OCI-M2 (cell line): ENCODE measurements around the gene LRRC25.

Experiments used
- DNase-seq: peaks from one replicate; lab custom pipeline; 2025; ENCODE audit not compliant: unreplicated experiment; lab: John Stamatoyannopoulos, UW

The LRRC25 gene

DNA sequence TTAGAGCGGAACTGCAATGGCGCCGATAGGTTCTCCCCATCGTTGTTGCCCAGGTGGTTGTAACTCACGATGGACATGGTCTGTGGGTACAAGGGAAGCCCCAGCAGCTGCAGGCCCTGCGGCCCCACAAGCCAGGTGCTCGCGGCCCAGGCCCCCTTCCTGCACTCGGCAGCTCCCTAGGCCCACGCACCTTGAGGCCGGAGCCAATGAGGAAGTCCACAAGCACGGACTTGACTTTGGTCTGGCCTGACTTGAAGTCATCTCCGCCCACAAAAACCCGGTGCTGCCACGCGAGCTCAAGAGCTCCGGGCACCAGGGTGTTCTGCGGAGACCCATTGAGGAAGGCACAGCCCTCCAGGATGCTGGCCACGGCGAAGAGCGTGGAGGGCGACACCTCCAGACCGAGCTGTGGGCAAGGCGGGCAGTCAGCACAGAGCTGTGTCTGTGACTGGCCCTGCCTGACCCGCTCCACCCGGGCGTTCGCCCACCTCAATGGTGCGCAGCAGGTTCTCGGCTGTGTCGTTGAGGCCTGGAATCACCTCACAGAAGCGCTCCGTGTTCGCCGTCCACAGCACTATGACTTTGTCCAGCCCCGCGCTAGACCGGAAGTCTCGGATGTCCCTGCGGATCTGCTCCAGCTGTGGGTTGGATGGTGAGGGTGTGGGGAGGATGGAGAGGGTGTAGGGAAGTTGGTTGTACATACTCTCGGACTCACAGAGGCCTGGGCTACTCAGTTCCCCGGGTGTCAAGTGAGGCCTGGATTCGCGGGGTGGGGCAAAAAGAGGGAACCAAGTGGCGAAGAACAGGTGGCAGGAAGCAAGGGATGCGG is 38.6 kb upstream of the LRRC25 start:
- no peak for DNase-seq

DNA sequence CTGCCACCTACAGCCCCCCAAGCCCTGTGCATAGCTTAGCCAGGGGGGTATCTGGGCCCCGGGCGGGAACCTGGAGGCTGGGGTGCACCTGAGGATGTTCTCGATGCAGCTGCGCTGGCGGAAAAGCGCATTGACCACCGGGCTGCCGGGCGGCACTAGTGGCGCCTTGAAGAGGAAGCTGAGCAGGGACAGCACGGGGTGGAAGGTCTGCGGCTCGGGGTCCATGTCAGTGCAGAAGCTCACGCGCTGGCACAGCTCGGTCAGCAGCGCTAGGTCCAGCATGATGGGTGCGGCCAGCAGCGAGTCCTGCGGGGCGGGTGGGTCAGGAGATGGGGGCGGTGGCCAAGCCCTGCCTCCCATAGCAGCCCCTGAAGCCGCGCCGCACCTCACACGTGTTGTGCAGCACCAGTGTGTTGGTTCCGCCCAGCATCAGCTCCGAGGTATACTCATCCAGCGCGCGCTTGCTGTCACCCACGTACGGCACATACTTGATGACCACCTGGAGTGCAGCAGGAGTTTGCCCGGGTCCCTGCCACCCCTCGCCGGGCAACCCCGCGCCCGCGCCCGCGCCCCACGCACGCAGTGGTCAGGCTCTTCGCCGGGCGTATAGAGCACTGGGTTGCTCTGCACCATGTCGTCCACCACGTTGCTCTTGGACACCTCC is 37.9 kb upstream of the LRRC25 start:
- DNase-seq: no peak

DNA sequence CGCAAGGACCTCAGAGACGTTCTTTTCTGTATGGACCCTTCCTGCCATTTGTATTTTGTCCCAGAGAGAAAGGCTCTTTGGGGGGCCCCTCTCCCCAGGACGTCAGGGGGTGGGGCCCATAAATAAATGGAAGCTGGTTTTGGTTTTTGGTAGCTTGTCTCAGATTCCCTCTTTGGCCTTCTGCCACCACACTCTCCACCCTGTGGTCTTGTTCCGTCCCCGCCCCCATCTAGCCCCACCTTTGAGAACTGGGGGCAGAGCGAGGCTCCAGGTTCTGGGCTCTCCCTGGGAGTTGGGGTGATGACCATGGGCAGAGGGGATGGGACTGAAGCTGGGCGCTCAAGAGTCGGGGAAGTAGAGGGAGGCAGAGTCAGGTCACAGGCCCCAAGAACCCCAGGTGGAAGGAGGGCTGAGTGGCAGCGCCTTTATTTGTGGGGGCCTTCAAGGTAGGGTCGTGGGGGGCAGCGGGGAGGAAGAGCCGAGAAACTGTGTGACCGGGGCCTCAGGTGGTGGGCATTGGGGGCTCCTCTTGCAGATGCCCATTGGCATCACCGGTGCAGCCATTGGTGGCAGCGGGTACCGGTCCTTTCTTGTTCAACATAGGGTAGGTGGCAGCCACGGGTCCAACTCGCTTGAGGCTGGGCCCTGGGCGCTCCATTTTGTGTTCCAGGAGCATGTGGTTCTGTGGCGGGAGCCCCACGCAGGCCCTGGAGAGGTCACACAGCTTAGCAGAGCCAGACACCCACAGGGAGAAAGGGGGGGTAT is 37.2 kb upstream of the LRRC25 start:
- no peak for DNase-seq

DNA sequence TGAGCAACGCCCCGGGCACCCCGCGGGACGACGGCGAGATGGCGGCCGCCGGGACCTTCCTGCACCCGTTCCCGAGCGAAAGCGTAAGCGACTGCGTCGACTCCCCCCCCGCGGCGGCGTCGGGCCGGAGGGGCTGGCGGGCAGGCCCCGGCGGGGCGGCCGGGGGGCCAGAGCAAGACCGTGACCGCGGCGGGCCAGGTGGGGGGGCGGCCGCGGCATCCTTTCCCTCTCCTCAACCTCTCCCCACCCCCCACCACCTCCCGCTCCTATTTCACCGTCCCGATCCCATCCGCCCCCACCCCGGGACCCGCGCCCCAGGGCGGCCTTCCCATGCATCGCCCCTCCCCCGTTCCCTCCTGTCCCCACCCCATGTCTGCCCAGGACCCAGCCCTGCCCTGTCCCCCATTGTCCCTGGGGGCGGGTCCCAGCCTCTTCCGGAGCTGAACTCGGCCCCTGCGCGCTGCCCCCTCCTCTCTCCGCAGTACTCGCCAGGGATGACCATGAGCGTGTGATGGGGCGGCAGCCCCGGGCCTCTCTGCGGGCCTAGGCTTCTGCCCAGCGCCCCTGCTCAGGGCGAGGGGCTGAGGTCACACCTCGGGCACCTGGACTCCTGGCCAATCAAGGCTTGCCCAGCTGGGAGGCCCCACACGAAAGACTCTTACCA is 36.4 kb upstream of the LRRC25 start:
- DNase-seq: no peak

DNA sequence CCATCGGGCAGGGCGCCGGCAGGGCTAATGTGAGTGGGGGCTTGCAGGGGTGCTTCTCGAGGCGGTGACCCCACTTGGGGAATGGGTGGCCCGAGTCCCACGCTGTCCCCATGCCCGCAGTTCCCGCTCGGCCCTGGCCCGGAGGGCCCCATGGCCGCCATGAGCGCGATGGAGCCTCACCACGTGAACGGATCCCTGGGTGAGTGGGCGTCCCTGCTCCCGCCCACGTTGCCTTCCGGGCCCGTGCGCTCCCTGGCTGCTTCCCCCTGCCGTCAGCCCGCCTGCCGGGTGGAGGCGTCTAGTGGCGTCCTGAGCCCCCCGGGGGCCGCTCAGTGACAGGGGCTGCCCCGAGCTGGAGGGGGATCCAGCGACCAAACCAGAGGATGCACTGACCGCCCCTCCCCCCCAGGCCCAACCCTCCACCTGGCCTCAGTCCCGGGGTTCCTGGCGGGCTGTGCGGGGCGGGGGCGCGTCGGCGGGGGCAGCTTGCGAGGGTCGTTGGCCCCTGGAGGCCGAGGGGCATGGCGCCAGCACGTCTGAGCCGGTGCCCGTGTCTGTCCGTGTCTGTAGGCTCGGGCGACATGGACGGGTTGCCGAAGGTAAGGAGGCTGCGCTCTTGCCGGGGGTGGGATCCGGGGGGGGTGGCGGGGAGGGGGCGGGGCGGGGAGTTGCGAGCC is 35.7 kb upstream of the LRRC25 start:
- no peak for DNase-seq

DNA sequence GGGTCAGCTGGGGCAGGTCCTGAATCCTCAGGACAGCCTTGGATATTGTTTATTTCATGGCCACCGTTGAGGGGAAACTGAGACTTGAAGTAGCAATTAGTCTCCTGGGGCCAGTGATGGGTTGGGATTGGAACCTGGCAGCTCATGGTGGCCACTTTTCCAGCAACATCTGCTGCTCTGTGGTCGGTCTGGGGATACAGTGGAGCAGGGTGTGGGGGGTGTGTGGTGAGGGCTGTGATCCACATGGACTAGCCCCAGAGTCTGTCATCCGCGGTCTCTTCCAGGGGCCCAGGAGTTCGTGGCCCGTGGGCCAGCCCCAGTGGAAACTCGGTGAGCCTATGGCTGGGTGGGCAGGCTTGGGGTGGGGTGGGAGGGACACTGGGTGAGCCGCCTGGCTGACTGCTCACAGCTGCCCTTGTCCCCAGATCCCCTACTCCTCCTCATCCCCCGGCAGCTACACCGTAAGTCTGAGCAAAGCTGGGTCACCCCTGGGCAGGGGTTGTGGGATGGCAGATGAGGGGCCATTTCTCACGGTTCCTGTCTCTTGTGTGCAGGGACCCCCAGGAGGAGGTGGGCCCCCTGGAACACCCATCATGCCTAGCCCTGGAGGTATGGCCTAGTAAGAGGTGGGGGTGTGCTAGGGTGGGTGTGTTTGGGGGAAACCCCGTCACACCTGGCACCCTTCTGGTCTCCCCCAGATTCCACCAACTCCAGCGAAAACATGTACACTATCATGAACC is 35.0 kb upstream of the LRRC25 start:
- DNase-seq: no peak

DNA sequence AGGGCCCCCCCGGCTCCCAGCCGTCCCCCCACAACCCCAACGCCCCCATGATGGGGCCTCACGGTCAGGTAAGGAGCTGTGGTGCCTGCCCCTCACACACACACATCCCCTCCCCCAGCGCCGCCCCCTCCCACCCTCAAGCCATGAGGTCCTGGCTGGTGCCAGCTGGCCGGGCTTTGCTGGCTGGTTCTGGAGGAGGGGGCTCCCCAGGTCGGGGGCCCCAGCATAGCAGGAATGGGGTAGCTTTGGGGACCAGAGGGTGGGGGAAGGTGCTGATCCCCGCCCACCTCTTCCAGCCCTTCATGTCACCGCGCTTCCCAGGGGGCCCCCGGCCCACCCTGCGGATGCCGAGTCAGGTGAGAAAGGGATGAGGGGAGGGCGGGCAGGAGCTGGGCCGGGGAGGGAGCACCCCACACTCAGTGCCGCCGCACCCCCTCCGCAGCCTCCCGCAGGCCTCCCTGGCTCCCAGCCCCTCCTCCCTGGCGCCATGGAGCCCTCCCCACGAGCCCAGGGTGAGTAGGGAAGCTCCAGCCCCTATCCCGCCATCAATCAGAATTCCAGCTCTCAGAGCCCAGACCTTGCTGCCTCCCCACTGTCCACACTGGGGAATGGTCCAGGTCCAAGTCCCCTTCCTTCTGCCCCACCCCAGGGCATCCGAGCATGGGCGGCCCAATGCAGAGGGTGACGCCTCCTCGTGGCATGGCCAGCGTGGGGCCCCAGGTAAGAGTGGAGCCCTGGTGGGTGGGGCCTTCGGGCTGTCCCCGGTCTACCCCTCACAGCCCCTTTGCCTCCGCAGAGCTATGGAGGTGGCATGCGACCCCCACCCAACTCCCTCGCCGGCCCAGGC is 34.2 kb upstream of the LRRC25 start:
- no peak for DNase-seq

DNA sequence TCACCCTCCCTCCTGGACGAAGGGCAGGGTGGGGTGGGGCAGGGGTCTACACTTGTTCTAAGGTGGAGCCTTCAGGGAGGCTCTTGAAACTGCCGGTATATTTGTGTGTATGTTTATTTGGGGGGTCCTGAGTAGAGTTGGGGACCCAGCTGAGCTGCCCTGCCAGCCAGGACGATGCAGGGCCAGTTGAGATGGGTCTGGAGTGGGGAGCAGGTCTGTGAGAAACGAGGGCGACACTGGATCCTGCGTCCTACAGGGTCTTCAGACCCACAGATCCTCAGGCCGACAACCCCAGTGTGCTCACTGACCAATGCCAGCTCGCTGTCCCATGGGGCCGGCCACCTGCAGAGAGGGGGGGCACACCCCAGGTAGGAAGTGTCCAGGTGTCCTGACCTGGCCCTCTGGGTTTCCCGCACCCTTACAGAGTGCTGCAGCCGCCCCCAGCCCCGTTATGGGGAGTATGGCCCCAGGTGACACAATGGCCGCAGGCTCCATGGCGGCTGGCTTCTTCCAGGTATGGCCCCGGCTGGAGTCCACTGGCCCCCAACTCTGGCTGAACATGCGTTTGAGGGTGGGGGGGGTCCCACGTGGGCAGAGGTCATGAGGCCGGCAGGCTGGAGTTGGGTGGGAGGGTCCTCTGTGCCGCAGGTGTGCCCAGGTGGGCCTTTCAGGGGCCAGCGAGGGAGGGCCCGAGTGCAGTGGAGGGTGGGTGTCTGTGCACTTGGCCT is 33.2 kb upstream of the LRRC25 start:
- DNase-seq: no peak

DNA sequence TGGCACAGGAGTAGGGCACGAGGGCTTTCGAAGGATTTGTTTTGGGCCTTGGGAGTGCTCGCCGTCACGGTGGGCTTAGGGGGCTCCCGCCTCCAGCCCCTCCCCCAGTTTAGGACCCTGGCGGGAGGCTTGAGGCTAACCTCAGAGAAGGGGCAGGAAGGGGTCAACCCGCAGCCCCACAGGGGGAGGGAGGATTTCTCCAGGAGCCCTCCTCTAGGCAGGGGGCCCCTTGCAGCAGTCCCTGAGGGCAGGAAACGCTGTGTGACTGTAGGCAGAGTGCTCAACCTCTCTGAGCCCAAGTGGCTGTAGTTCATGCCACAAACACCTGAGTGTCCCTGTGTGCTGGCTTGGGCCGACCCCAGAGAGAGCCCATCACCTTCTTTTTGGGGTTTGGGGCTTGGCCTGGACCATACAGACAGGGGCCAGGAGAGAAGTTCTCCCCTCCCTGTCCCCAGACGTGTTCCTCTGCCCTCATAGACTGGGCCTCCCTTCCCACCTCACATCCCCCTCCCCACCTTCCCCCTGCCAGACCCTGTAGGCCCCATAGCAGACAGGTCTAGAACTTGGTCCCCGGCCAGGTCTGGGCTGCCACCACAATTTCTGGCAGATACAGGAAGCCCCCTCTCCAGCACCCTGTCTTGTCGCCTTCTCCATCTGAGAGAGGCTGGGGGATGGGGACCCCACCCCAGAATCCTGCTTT is 32.4 kb upstream of the LRRC25 start:
- DNase-seq: no peak

DNA sequence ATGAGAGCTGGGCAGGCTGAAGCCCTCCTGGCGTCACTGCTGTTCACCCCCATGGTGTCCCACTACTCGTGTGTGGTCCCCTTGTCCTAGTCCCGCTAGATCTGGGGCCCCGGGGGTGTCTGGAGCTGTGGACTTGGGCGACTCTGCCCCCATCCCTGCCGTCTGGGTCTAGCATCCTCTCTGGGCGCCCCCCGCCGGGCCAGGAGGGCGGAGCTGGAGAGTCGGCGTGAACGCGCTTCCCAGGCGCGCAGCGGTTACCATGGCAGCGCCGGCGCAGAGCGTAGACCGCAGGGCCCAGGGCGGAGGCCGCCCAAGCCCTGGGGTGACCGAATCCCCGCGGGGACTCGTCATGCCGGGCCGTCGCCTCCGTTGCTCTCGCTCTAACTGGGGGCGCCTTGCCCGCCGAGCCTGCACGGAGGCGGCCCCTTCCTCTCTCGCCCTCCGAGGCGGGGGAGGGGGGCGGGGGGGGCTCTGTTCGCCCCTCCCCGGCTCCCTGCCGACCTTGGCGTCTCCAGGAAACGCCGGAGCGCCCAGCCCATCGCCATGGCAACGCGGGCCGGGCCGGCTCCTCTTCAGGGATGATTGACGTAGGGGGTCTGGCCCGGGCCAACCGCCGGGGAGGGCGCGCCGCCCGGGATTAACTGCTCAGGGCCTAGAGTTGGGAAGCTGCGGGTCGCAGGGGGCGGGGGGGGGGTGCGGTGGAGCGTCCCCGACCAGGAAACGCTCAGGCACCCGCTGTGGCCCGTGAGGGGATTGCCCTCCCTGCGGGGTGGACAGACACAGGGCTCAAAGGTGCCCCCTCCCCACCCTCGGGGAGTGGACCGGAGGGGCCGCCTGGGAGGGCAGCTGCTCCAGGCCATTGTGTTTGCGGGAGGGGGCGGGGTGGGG is 31.6 kb upstream of the LRRC25 start:
- no peak for DNase-seq

DNA sequence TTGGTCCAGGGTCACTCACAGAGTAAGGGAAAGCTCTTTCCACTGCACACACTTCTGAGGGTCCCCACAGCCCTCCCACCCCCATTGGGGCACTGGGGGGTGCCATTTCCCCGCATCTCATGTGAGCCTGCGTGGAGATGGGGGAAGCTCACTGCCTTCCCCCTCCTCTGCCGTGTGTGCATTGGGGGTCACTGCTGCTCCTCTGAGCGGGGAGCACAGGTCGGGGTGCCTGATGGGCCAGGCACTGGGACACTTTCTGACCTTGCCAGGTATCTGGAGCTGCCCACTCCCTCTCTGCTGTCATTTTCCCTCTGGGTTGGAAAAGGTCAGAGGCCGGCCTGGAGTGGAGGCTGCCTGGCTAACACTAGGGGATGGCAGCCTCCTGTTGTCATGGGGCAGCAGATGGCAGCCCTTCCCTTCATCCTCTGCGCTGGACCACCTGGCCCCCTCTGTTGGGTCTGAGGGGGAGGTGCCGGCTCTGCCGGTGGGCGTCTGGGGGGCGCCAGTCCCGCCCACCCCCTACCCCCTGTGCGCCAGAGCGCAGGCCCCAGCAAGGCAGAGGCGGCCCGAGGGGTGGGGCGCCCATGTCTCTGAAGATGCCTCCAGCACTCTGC is 30.9 kb upstream of the LRRC25 start:
- no peak for DNase-seq

DNA sequence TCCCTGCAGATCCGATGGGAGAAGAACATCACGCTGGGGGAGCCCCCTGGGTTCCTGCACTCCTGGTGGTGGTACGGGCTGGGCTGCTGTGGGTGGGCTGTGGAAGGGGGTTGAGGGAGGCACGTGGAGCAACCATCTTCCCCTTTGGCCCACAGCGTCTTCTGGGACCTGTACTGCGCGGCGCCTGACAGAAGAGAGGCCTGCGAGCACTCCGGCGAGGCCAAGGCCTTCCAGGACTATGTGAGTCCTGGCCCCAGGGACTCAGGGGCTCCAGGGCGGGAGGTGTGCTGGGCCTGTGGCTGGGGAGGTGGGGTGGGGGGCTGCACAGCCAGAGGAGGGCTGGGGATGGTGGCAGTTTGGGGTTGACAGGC is 30.3 kb upstream of the LRRC25 start:
- no peak for DNase-seq

DNA sequence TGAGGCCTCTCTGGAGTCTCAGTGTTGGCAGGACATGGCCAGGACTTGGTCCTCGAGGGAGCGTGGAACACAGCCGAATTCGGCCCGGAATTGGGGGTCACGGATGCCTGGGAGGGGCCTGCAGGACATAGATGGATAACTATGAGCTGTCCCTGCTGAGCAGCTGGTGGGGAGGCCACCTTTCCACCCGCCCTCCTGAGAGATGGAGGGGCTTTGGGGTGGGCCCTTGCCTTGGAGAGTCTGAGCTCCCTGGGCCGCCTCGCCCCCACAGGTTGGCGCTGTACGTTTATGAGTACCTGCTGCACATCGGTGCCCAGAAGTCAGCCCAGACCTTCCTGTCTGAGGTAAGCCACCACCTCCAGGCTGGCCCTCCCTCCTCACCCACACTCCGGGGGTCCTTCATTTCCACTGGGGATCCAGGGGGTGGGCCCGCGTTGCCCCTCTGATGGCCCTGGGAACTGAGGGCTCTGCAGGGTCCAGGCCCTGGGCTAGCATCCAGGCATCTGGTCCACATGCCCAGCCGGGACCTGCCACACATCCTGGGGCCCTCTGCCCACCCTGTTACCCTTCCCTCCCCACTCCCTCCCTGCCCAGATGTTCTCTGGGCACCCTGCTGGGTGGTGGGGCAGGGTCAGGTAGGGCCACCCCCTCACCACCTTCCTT is 29.8 kb upstream of the LRRC25 start:
- DNase-seq: no peak

DNA sequence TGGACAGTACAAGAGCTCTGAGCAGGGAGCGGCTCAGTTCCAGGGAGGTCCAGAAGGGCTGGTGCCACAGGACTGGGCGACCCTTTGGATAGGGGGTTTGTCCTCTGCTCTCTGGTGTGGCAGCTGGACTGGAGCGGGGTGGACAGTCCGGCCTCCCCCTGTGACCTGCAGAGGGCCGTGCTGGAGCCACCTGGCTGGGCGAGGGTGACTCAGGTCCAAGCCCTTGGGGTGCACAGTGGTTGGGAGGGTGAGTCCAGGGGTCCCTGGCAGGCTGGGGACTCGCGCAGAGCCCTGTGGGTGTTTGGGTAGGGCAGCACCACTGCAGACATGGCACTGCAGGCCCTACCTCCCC is 29.0 kb upstream of the LRRC25 start:
- no peak for DNase-seq

DNA sequence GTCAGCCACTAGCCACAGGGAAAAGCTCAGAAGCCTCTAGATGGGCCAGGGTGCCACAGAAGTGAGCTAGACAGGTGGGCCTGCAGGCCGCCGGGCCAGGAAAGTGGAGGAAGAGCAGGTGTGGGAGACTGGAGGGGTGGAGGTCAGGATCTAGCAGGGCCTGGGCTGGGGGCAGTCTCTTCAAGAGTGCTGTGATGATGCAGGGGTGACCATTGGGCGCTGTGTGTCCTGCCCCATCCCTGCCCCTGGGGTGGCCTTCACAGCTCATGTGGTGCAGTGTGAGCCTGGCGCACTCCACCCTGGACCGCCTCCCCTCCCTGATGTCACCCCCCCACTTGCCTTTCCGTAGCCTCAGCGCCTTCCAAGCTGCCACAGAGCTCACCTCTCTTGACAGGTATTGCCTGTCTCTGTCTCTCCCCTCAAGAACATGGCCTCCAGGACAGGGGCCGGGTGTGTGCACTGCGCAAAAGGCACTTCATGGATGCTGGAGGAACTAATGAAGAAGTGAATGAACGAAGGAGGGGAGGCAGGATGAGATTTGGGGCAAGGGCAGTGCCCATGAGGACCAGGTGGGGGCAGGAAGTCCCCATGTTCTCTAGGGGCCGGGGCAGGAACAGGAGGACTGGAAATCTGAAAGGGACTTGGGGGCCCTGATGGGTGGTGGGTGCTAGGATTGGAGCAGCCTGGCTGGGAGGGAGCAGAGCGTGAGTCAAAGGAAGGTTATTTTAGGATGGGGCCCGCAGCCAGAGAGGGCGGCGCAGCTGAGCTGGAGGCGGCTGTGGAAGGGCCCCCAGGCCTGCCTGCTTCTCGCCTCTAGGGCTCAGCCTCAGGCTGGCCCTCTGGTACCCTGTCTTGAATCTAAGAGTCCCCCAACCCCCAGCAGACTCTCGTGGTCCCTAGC is 28.3 kb upstream of the LRRC25 start:
- no peak for DNase-seq
